OCI-LY7 (cell line): ENCODE measurements around the gene SLC25A11. TPM values are rescaled to one million over a fixed set of nuclear protein-coding genes. Genes with fewer than 3 reads are reported as not detected.

Experiments
- BruUV-seq: library from RNA; stranded (reverse); fragments of 400-500 nt; replicated peaks from 2 replicates; lab custom pipeline; 2021; lab: Mats Ljungman, UMichigan
- CTCF ChIA-PET: fragments of 300-600 bp; sonication (Branson Sonifier 250); formaldehyde crosslinking; loops from one replicate; lab custom pipeline; 2022; ENCODE audit warnings: antibody characterized with exemption; ENCODE audit not compliant: unreplicated experiment; lab: Charles Lee
- POLR2A ChIA-PET: fragments of 300-600 bp; sonication (Branson Sonifier 250); formaldehyde crosslinking; loops from one replicate; lab custom pipeline; 2022; ENCODE audit warnings: antibody characterized with exemption; lab: Charles Lee
- DNase-seq: peaks from one replicate; pipeline ENCODE4 v3.0.0-alpha.2; 2015; ENCODE audit warnings: low spot score
- H2AFZ ChIP-seq: fragments of 200-600 bp; sonication (generic), shearing (Covaris generic); 2 replicates; pipeline ENCODE4 v1.6.1; 2014; ENCODE audit warnings: mild to moderate bottlenecking, antibody characterized with exemption, low read length, moderate library complexity
- H3K27ac ChIP-seq: fragments of 200-600 bp; sonication (generic); 2 replicates; pipeline ENCODE4 v1.5.1; 2014; ENCODE audit warnings: mixed run types, low read depth, mild to moderate bottlenecking, moderate library complexity, low read length, inconsistent platforms; ENCODE audit not compliant: poor library complexity, severe bottlenecking
- H3K36me3 ChIP-seq: fragments of 200-600 bp; sonication (generic); 2 replicates; pipeline ENCODE4 v1.6.1; 2014; ENCODE audit warnings: mild to moderate bottlenecking, antibody characterized with exemption, low read length, moderate library complexity, mixed read lengths; ENCODE audit not compliant: insufficient read depth
- H3K4me1 ChIP-seq: fragments of 200-600 bp; sonication (generic); 2 replicates; pipeline ENCODE4 v1.5.1; 2014; ENCODE audit warnings: mild to moderate bottlenecking, low read length; ENCODE audit not compliant: insufficient read depth, poor library complexity, severe bottlenecking
- H3K4me2 ChIP-seq: fragments of 200-600 bp; sonication (generic); 2 replicates; pipeline ENCODE4 v1.6.1; 2014; ENCODE audit warnings: mild to moderate bottlenecking, low read length
- H3K4me3 ChIP-seq: fragments of 200-600 bp; sonication (generic); 2 replicates; pipeline ENCODE4 v1.5.1; 2014; ENCODE audit warnings: mild to moderate bottlenecking, low read depth, low read length; ENCODE audit not compliant: poor library complexity, severe bottlenecking
- H3K79me2 ChIP-seq: fragments of 200-600 bp; sonication (generic); 2 replicates; pipeline ENCODE4 v1.6.1; 2016; ENCODE audit warnings: low read depth, mild to moderate bottlenecking, low read length, moderate library complexity, mixed read lengths; ENCODE audit not compliant: insufficient read depth
- H3K9me2 ChIP-seq: fragments of 200-600 bp; sonication (generic); 2 replicates; pipeline ENCODE4 v1.6.1; 2016; ENCODE audit warnings: mild to moderate bottlenecking, low read length, mixed read lengths; ENCODE audit not compliant: insufficient read depth
- H3K9me3 ChIP-seq: fragments of 200-600 bp; sonication (generic); 2 replicates; pipeline ENCODE4 v1.6.1; 2014; ENCODE audit warnings: mild to moderate bottlenecking, mixed run types, low read length, mixed read lengths
- H4K20me1 ChIP-seq: fragments of 200-600 bp; sonication (generic); 2 replicates; pipeline ENCODE4 v1.6.1; 2014; ENCODE audit warnings: mild to moderate bottlenecking, antibody characterized with exemption, low read length, moderate library complexity, mixed read lengths; ENCODE audit not compliant: insufficient read depth
- CTCF ChIP-seq: fragments of 200-600 bp; sonication (generic); conservative IDR thresholded peaks from 2 replicates; pipeline ENCODE4 v1.5.1; 2014; ENCODE audit warnings: mild to moderate bottlenecking, antibody characterized with exemption, low read length, moderate library complexity, mixed read lengths
- EZH2phosphoT487 ChIP-seq: fragments of 200-600 bp; sonication (generic); IDR thresholded peaks from 2 replicates; pipeline ENCODE4 v1.6.1; 2018; ENCODE audit warnings: low read depth, borderline replicate concordance, mild to moderate bottlenecking, mixed run types, antibody characterized with exemption, low read length, moderate library complexity, mixed read lengths
- intact Hi-C: fragments of 100-400 bp; cut with micrococcal nuclease; formaldehyde crosslinking; loops from one replicate; pipeline ENCODE4 v1.10.0; 2022; ENCODE audit not compliant: unreplicated experiment
- total RNA-seq, 2 experiments: library from RNA; depleted of rRNA in 1 of 2; stranded (reverse); fragments of >200 nt in 1 of 2; shearing (Covaris generic) in 1 of 2; gene quantifications; 2 replicates each; pipeline ENCODE4 v1.2.3, GENCODE V29; 2014 to 2022

The SLC25A11 gene
- total RNA-seq, 2 experiments from 2014 or later: 68.2 to 80.6 TPM

GRCh38 chr17:4897198-4897687 lies 42.6 kb downstream of the SLC25A11 start:
- no TSS peak for BruUV-seq
- H3K9me2 ChIP-seq: no peaks in the 10 kb centered on the region
- H3K4me2 ChIP-seq: no peak overlapping the region
- no peak overlapping the region for H3K27ac ChIP-seq
- no peaks in the 10 kb centered on the region for H3K9me3 ChIP-seq
- TF ChIP-seq EZH2phosphoT487: no peak
- TF ChIP-seq CTCF: no peak
- no peaks in the 10 kb centered on the region for H4K20me1 ChIP-seq
- no peaks in the 10 kb centered on the region for H3K4me1 ChIP-seq
- H2AFZ ChIP-seq: no peak overlapping the region
- intact Hi-C loops: no loop called here
- no peak for DNase-seq
- peaks cover 35% of the 10 kb centered on the region; the same call in 1 of the 2 replicates for H3K36me3 ChIP-seq
- ChIA-PET CTCF (no interaction called here), POLR2A (no interaction called here)
- no peaks in the 10 kb centered on the region for H3K79me2 ChIP-seq
- H3K4me3 ChIP-seq: no peak overlapping the region

- no TSS peak for BruUV-seq
These were observed 43.3 kb downstream of the SLC25A11 start for GRCh38 chr17:4896332-4897197.

More at GRCh38 chr17:4896332-4897197, 43.3 kb downstream of the SLC25A11 start:
- no peak overlapping the region for H3K4me2 ChIP-seq
- H3K4me3 ChIP-seq: no peak overlapping the region
- H3K4me1 ChIP-seq: no peaks in the 10 kb centered on the region
- no peaks in the 10 kb centered on the region for H3K79me2 ChIP-seq
- H2AFZ ChIP-seq: no peak overlapping the region
- H3K27ac ChIP-seq: no peak overlapping the region
- intact Hi-C loops: no loop called here
- no peak for DNase-seq
- TF ChIP-seq EZH2phosphoT487 (no peak), CTCF (no peak)
- no peaks in the 10 kb centered on the region for H3K9me2 ChIP-seq
- CTCF ChIA-PET: no interaction called here
- no peaks in the 10 kb centered on the region for H3K9me3 ChIP-seq
- H3K36me3 ChIP-seq: peaks cover 35% of the 10 kb centered on the region; the same call in 1 of the 2 replicates
- POLR2A ChIA-PET: no interaction called here
- no peaks in the 10 kb centered on the region for H4K20me1 ChIP-seq
